ENCODE measurements around the gene ABCC4. TPM values are rescaled to one million over a fixed set of nuclear protein-coding genes. Genes with fewer than 3 reads are reported as not detected.

The ABCC4 gene
- total RNA-seq, 1 experiment from 2014 or later: 12.5 TPM

- H3K27ac Mint-ChIP-seq (ENCODE audit: unreplicated experiment): no peak overlapping the region
- H3K36me3 Mint-ChIP-seq (ENCODE audit: insufficient read depth, unreplicated experiment): no peaks in the 10 kb centered on the region
- H3K4me3 Mint-ChIP-seq (ENCODE audit: low read depth, unreplicated experiment): no peak overlapping the region
- no peak for TF ChIP-seq CTCF (IDR thresholded peaks at IDR 0.05; ENCODE audit: unreplicated experiment)
- intact Hi-C loops (cut with micrococcal nuclease; ENCODE audit: unreplicated experiment): no loop called here
- H3K27me3 Mint-ChIP-seq (ENCODE audit: unreplicated experiment): no peaks in the 10 kb centered on the region
- DNase-seq: no peak
- H3K4me1 Mint-ChIP-seq (ENCODE audit: low read depth, unreplicated experiment): peaks cover 16% of the 10 kb centered on the region
- CTCF ChIA-PET: no interaction called here
- BruUV-seq (replicated peaks): no TSS peak
- H3K9me3 Mint-ChIP-seq (ENCODE audit: low read depth, unreplicated experiment): no peaks in the 10 kb centered on the region
Observed at GRCh38 chr13:95247852-95248251, 53.4 kb downstream of the ABCC4 start.

- Mint-ChIP-seq H3K4me1 (ENCODE audit: low read depth, unreplicated experiment) (peaks cover 16% of the 10 kb centered on the region), H3K27me3 (ENCODE audit: unreplicated experiment) (no peaks in the 10 kb centered on the region), H3K36me3 (ENCODE audit: insufficient read depth, unreplicated experiment) (no peaks in the 10 kb centered on the region), H3K9me3 (ENCODE audit: low read depth, unreplicated experiment) (no peaks in the 10 kb centered on the region), H3K4me3 (ENCODE audit: low read depth, unreplicated experiment) (no peak overlapping the region), H3K27ac (ENCODE audit: unreplicated experiment) (no peak overlapping the region)
- CTCF ChIA-PET: no interaction called here
- no peak for DNase-seq
- intact Hi-C loops (cut with micrococcal nuclease; ENCODE audit: unreplicated experiment): no loop called here
- TF ChIP-seq CTCF (IDR thresholded peaks at IDR 0.05; ENCODE audit: unreplicated experiment): no peak
- BruUV-seq (replicated peaks): no TSS peak
Observed at GRCh38 chr13:95247171-95247570, 54.1 kb downstream of the ABCC4 start.

- no peak for DNase-seq
- Mint-ChIP-seq H3K4me1 (ENCODE audit: low read depth, unreplicated experiment) (peaks cover 15% of the 10 kb centered on the region), H3K9me3 (ENCODE audit: low read depth, unreplicated experiment) (no peaks in the 10 kb centered on the region), H3K4me3 (ENCODE audit: low read depth, unreplicated experiment) (no peak overlapping the region), H3K27ac (ENCODE audit: unreplicated experiment) (no peak overlapping the region), H3K27me3 (ENCODE audit: unreplicated experiment) (no peaks in the 10 kb centered on the region), H3K36me3 (ENCODE audit: insufficient read depth, unreplicated experiment) (no peaks in the 10 kb centered on the region)
- no TSS peak for BruUV-seq (replicated peaks)
- intact Hi-C loops (cut with micrococcal nuclease; ENCODE audit: unreplicated experiment): no loop called here
- CTCF ChIA-PET: no interaction called here
- TF ChIP-seq CTCF (IDR thresholded peaks at IDR 0.05; ENCODE audit: unreplicated experiment): no peak
Observed at GRCh38 chr13:95246292-95247082, 54.8 kb downstream of the ABCC4 start.

GRCh38 chr13:95245071-95245470 lies 56.2 kb downstream of the ABCC4 start:
- CTCF ChIA-PET: no interaction called here
- Mint-ChIP-seq H3K27ac (ENCODE audit: unreplicated experiment) (no peak overlapping the region), H3K4me3 (ENCODE audit: low read depth, unreplicated experiment) (no peak overlapping the region), H3K9me3 (ENCODE audit: low read depth, unreplicated experiment) (no peaks in the 10 kb centered on the region), H3K4me1 (ENCODE audit: low read depth, unreplicated experiment) (peaks cover 8% of the 10 kb centered on the region), H3K27me3 (ENCODE audit: unreplicated experiment) (no peaks in the 10 kb centered on the region), H3K36me3 (ENCODE audit: insufficient read depth, unreplicated experiment) (no peaks in the 10 kb centered on the region)
- DNase-seq: no peak
- TF ChIP-seq CTCF (IDR thresholded peaks at IDR 0.05; ENCODE audit: unreplicated experiment): no peak
- BruUV-seq (replicated peaks): no TSS peak
- intact Hi-C loops (cut with micrococcal nuclease; ENCODE audit: unreplicated experiment): no loop called here
